ENCODE results near the gene RPS25. TPM values are rescaled to one million over a fixed set of nuclear protein-coding genes. Genes with fewer than 3 reads are reported as not detected.

The RPS25 gene
- polyA plus RNA-seq, 1 of the 3 experiments (the other 2 are of a cell fraction) = 2,688 TPM

DNA sequence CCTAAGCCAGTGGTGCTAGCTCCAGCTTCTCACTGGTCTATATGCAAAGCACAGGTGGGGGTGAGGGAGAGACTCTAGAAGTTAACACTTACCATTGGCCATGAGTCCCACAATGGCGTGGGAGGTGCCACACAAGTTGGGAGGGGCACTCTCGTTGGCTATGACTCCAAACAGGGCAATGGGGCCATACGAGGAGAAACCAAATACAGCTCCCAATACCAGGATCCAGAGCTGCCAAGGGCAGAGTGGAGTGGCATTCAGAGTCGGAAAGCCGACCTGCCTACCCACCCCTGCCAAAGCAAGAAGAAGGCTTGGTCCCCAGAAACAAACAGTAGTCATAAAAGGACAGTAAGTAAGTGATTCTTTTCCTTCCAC, 6.9 kb upstream of the RPS25 start:
- TF ChIP-seq RFX5 (IDR thresholded peaks at IDR 0.05; ENCODE audit: low read length) = no peak
- TF ChIP-seq FOXM1 (IDR thresholded peaks at IDR 0.05; ENCODE audit: low read depth) = no peak
- TF ChIP-seq, protein P1, sequence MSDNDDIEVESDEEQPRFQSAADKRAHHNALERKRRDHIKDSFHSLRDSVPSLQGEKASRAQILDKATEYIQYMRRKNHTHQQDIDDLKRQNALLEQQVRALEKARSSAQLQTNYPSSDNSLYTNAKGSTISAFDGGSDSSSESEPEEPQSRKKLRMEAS (IDR thresholded peaks at IDR 0.05; ENCODE audit: low read depth) = no peak
- no peak for TF ChIP-seq TCF12 (IDR thresholded peaks at IDR 0.05)
- TF ChIP-seq, protein P2, sequence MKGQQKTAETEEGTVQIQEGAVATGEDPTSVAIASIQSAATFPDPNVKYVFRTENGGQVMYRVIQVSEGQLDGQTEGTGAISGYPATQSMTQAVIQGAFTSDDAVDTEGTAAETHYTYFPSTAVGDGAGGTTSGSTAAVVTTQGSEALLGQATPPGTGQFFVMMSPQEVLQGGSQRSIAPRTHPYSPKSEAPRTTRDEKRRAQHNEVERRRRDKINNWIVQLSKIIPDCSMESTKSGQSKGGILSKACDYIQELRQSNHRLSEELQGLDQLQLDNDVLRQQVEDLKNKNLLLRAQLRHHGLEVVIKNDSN (IDR thresholded peaks at IDR 0.05; ENCODE audit: borderline replicate concordance, low read depth) = no peak
- TF ChIP-seq GABPA (IDR thresholded peaks at IDR 0.05; ENCODE audit: low read depth) = no peak
- TF ChIP-seq CHD2 (IDR thresholded peaks at IDR 0.05; ENCODE audit: low read length, partially characterized antibody) = no peak
- no peak for TF ChIP-seq MEF2A (IDR thresholded peaks at IDR 0.05; ENCODE audit: borderline replicate concordance, low read depth)
- TF ChIP-seq, protein P3, sequence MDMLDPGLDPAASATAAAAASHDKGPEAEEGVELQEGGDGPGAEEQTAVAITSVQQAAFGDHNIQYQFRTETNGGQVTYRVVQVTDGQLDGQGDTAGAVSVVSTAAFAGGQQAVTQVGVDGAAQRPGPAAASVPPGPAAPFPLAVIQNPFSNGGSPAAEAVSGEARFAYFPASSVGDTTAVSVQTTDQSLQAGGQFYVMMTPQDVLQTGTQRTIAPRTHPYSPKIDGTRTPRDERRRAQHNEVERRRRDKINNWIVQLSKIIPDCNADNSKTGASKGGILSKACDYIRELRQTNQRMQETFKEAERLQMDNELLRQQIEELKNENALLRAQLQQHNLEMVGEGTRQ (IDR thresholded peaks at IDR 0.05; ENCODE audit: borderline replicate concordance, low read depth, low read length) = no peak
- TF ChIP-seq EP300 (IDR thresholded peaks at IDR 0.05; ENCODE audit: borderline replicate concordance in 1 of 2, low read depth in 1 of 2, low read length in 1 of 2) = no peak
- TF ChIP-seq, protein P4, sequence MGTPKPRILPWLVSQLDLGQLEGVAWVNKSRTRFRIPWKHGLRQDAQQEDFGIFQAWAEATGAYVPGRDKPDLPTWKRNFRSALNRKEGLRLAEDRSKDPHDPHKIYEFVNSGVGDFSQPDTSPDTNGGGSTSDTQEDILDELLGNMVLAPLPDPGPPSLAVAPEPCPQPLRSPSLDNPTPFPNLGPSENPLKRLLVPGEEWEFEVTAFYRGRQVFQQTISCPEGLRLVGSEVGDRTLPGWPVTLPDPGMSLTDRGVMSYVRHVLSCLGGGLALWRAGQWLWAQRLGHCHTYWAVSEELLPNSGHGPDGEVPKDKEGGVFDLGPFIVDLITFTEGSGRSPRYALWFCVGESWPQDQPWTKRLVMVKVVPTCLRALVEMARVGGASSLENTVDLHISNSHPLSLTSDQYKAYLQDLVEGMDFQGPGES (IDR thresholded peaks at IDR 0.05; ENCODE audit: low read depth, low read length) = no peak
- no peak for TF ChIP-seq NRF1 (IDR thresholded peaks at IDR 0.05; ENCODE audit: low read depth, low read length)
- no peak for TF ChIP-seq TAF1 (IDR thresholded peaks at IDR 0.05; ENCODE audit: borderline replicate concordance, low read depth, low read length)
- TF ChIP-seq MXI1 (IDR thresholded peaks at IDR 0.05; ENCODE audit: low read depth, low read length) = no peak
- Histone ChIP-seq H3K4me3 (ENCODE audit: low read depth in 2 of 2, low read length in 1 of 2) (no peak overlapping the region), H3K4me1 (ENCODE audit: control insufficient read depth in 1 of 2, insufficient read depth in 2 of 2, low read depth in 1 of 2, low read length in 1 of 2) (peaks cover 14 to 21% of the 10 kb centered on the region in 2 experiments; a peak in 3 of 4 replicates), H2AFZ (ENCODE audit: low read depth) (no peak overlapping the region), H3K9ac (no peak overlapping the region), H3K9me3 (no peaks in the 10 kb centered on the region), H3K27ac (ENCODE audit: low read depth in 2 of 2, low read length in 1 of 2) (no peak overlapping the region), H3K9me2 (no peaks in the 10 kb centered on the region), H3K36me3 (replicated peaks in 1 of 2; ENCODE audit: control insufficient read depth in 1 of 2, insufficient read depth in 2 of 2, low read length in 1 of 2) (peaks cover 24 to 42% of the 10 kb centered on the region in 2 experiments), H3K4me2 (no peak overlapping the region), H3F3A (replicated peaks; ENCODE audit: insufficient read depth) (peaks cover 12% of the 10 kb centered on the region), H4K20me1 (ENCODE audit: insufficient read depth) (peaks cover 3% of the 10 kb centered on the region; the same call in 1 of the 2 replicates), H3K27me3 (ENCODE audit: insufficient read depth) (no peaks in the 10 kb centered on the region), H3K79me2 (ENCODE audit: insufficient read depth) (peaks cover 26% of the 10 kb centered on the region)
- DNase-seq = no peak
- ChIA-PET CTCF (interaction anchor here (1.4 kb wide), 1 partner anchor 20 kb away, joined by 3 read pairs; no protein-coding TSS in a partner anchor), POLR2A (interaction anchor here (1.4 kb wide), 1 partner anchor 31 kb away, joined by 3 read pairs; no protein-coding TSS in a partner anchor)
- 91% methylated on average over 4 of the region's 5 CpGs for WGBS (ENCODE audit: low lambda C conversion rate)

All from SK-N-SH (cell line).